Upper lobe of left lung (tissue), 6 donors: ENCODE measurements around the gene FOXP1. TPM values are rescaled to one million over a fixed set of nuclear protein-coding genes. Genes with fewer than 3 reads are reported as not detected.

Source experiments
- ATAC-seq, 2 donors: fragments of 200-7000 bp; cut with Tn5 transposase; one replicate each; pipeline ENCODE4 v1.9.1; 2022; ENCODE audit warnings: mild to moderate bottlenecking in 2 of 2, moderate library complexity in 2 of 2; ENCODE audit not compliant: low FRiP score in 2 of 2
- DNase-seq, 2 donors: peaks; one replicate each; pipeline ENCODE4 v3.0.0-alpha.2; 2019 to 2020
- H3K27ac ChIP-seq, 4 donors: fragments of 200-600 bp; sonication (generic); one replicate each; pipeline ENCODE4 v1.5.1; 2016 to 2019
- H3K27me3 ChIP-seq, 4 donors: fragments of 200-600 bp; sonication (generic); one replicate each; pipeline ENCODE4 v1.5.1; 2017 to 2019
- H3K36me3 ChIP-seq, 4 donors: fragments of 200-600 bp; sonication (generic); one replicate each; pipeline ENCODE4 v1.5.1; 2016 to 2019
- H3K4me1 ChIP-seq, 4 donors: fragments of 200-600 bp; sonication (generic); one replicate each; pipeline ENCODE4 v1.5.1; 2018 to 2019
- H3K4me3 ChIP-seq, 4 donors: fragments of 200-600 bp; sonication (generic); one replicate each; pipeline ENCODE4 v1.5.1; 2017 to 2019; ENCODE audit warnings: mild to moderate bottlenecking in 2 of 4, moderate library complexity in 1 of 4
- H3K9me3 ChIP-seq, 4 donors: fragments of 200-600 bp; sonication (generic); one replicate each; pipeline ENCODE4 v1.5.1; 2018 to 2019
- EP300 ChIP-seq, 4 donors: sonication (generic); formaldehyde crosslinking; IDR thresholded peaks; one replicate each; pipeline ENCODE4 v1.5.1; 2017; ENCODE audit warnings: antibody characterized with exemption in 4 of 4, control low read depth in 2 of 4
- POLR2A ChIP-seq, 4 donors: fragments of 450-650 bp; IDR thresholded peaks; one replicate each; pipeline ENCODE4 v1.5.1; 2016 to 2017; ENCODE audit warnings: antibody characterized with exemption in 4 of 4, mild to moderate bottlenecking in 2 of 4
- POLR2AphosphoS5 ChIP-seq, 2 donors: sonication (generic); formaldehyde crosslinking; IDR thresholded peaks; one replicate each; pipeline ENCODE4 v1.5.1; 2017; ENCODE audit warnings: antibody characterized with exemption in 2 of 2
- WGBS, 2 donors: methylation state at CpG; one replicate each; pipeline ENCODE4 v1.1.5; 2017 to 2018; 5-methylcytosine and 5-hydroxymethylcytosine counted together
- total RNA-seq, 6 donors: library from RNA; depleted of rRNA in 4 of 6; stranded (reverse); fragments of >200 nt in 4 of 6; gene quantifications; one replicate each; pipeline versions ENCODE4 v1.1.0 to v1.2.1, GENCODE V29; 2016 to 2021
- TF ChIP-seq, protein P1 (sequence below), 6 experiments: fragments of 450-650 bp in 4 of 6; fragments of 200-600 bp in 2 of 6; sonication (generic) in 2 of 6; IDR thresholded peaks; one replicate each; pipeline ENCODE4 v1.5.1; 2016 to 2019; ENCODE audit warnings: antibody characterized with exemption in 6 of 6
- donor health status: DM: no; HTN: no; CAD: no; lungs with moderate emphysema.
- donor health status: DM: no; HTN: yes; CAD: no; lungs with severe emphysema.

Gene FOXP1
- total RNA-seq, 6 donors from 2014 or later: 103 to 248 (median 134) TPM

DNA sequence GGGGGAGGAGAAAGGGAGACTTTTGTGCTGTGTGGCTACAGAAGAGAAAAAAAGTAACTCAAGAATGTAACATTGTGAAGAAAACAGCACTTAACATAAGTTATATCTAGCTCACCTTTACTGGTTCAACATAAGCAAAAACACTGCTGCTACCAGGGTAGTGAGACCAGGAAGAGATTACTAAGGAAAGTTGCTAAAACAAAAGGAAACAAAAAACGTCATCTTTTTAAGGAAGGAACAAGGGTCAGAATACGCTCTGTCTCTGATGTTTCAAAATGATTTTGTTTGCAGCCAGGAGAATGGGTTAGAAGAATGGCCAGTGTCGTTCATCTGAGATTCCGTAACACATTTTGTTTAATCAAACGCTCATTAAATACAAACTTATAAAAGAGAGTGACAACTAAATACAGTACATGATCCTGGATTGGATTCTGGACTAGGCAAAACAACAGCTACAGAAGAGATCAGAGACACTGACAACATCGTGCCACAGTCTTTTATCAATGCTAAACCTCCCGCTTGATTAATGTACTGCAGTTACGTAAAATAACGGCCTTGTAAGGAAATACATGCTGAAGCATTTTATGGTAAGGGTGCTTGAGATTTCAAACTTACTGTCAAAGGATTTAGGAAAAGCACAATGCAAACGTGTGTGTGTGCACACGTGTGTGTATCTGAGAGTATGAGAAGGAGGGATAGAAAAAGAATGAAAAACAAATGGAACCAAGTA lies 67.7 kb downstream of the FOXP1 start:
- WGBS, 2 donors: 35 to 43% methylated on average over 11 of the region's 11 CpGs
- Histone ChIP-seq H3K36me3 (no peaks in the 10 kb centered on the region), H3K4me3 (peak overlapping the region in 1 of 4 donors; percentile 17), H3K4me1 (peaks cover 8 to 27% (median 9%) of the 10 kb centered on the region in 4 donors), H3K27ac (peak overlapping the region in 3 of 4 donors; percentile 23 to 48 (median 35)), H3K9me3 (no peaks in the 10 kb centered on the region), H3K27me3 (no peaks in the 10 kb centered on the region)
- ATAC-seq: peak in 1 of 2 donors; percentile 74
- no peak for DNase-seq
- TF ChIP-seq, protein P1, sequence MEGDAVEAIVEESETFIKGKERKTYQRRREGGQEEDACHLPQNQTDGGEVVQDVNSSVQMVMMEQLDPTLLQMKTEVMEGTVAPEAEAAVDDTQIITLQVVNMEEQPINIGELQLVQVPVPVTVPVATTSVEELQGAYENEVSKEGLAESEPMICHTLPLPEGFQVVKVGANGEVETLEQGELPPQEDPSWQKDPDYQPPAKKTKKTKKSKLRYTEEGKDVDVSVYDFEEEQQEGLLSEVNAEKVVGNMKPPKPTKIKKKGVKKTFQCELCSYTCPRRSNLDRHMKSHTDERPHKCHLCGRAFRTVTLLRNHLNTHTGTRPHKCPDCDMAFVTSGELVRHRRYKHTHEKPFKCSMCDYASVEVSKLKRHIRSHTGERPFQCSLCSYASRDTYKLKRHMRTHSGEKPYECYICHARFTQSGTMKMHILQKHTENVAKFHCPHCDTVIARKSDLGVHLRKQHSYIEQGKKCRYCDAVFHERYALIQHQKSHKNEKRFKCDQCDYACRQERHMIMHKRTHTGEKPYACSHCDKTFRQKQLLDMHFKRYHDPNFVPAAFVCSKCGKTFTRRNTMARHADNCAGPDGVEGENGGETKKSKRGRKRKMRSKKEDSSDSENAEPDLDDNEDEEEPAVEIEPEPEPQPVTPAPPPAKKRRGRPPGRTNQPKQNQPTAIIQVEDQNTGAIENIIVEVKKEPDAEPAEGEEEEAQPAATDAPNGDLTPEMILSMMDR (IDR thresholded peaks at IDR 0.05): no peak
- no peak for TF ChIP-seq EP300 (IDR thresholded peaks at IDR 0.05)
- TF ChIP-seq POLR2AphosphoS5 (IDR thresholded peaks at IDR 0.05): no peak
- TF ChIP-seq POLR2A (IDR thresholded peaks at IDR 0.05): no peak

DNA sequence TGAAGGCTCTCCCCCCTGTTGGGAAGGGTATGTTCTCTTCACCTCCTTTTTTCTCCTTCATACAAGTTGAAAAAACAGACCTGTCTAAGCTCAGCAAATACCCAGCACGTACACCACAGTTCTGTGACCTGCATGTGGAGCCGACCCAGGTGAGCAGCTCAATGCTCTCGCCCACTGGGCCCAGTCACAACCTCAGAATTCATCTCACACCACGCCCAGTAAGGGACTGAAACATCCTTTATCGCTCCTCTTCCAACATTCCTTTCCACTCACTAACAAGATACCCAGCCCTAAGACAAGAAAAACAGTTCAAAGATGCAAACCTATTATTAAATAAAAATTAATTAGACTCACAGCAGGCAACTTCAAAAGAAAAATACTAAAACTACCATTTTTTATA lies 68.9 kb downstream of the FOXP1 start:
- 93 to 97% methylated on average over 5 of the region's 5 CpGs for WGBS, 2 donors
- H3K27ac ChIP-seq: no peak overlapping the region
- H3K36me3 ChIP-seq: no peaks in the 10 kb centered on the region
- H3K27me3 ChIP-seq: no peaks in the 10 kb centered on the region
- DNase-seq: no peak
- no peak for ATAC-seq
- H3K4me1 ChIP-seq: peaks cover 8 to 30% (median 9%) of the 10 kb centered on the region in 4 donors
- no peak overlapping the region for H3K4me3 ChIP-seq
- TF ChIP-seq POLR2A (IDR thresholded peaks at IDR 0.05) (no peak), EP300 (IDR thresholded peaks at IDR 0.05) (no peak), POLR2AphosphoS5 (IDR thresholded peaks at IDR 0.05) (no peak)
- TF ChIP-seq, protein P1 (IDR thresholded peaks at IDR 0.05): no peak
- H3K9me3 ChIP-seq: no peaks in the 10 kb centered on the region

DNA sequence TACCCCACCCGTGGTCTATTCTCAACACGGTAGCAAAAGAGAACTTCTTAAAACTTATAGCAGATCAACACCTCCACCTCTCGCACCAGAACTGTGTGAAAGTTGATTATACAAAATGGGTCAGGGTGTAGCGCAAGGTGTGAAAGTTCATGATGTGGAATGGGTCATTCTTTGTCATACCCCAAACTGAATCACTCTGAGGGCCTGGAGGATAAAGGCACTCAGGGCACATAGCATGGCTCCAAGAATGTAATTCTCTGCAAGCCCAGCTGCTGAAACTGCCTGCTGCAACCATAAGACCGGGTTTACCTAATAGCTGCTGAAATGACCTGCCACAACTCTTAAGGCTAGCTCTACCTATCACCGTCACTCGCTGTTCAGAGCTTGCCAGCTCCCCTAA lies 70.0 kb downstream of the FOXP1 start:
- no peak overlapping the region for H3K4me3 ChIP-seq
- WGBS, 2 donors: 85 to 91% methylated on average over 7 of the region's 7 CpGs
- no peaks in the 10 kb centered on the region for H3K27me3 ChIP-seq
- peaks cover 8 to 30% (median 9%) of the 10 kb centered on the region in 4 donors for H3K4me1 ChIP-seq
- DNase-seq: no peak
- no peaks in the 10 kb centered on the region for H3K9me3 ChIP-seq
- no peaks in the 10 kb centered on the region for H3K36me3 ChIP-seq
- ATAC-seq: no peak
- no peak overlapping the region for H3K27ac ChIP-seq
- TF ChIP-seq, protein P1 (IDR thresholded peaks at IDR 0.05): no peak
- TF ChIP-seq POLR2A (IDR thresholded peaks at IDR 0.05) (no peak), EP300 (IDR thresholded peaks at IDR 0.05) (no peak), POLR2AphosphoS5 (IDR thresholded peaks at IDR 0.05) (no peak)

DNA sequence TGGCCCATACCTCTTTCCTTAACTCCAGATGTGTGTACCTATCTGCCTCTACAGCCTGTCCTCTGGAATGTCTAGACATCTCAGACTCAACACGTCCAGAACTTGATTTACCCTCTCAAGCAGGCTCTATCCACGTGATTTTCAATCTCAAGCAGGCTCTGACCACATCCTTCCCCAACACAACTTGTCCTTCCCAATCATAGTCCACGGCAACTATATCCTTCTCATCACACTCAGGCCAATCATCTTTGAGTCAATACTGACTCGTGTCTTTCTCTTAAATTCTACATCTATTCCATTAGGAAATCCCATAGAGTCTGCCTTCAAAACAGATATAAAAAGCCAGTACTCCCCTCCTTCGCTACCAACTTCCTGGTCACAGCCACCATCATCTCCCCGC lies 70.4 kb downstream of the FOXP1 start:
- H3K9me3 ChIP-seq: no peaks in the 10 kb centered on the region
- H3K36me3 ChIP-seq: no peaks in the 10 kb centered on the region
- 67 to 75% methylated on average over 6 of the region's 6 CpGs for WGBS, 2 donors
- no peak for DNase-seq
- H3K4me3 ChIP-seq: no peak overlapping the region
- ATAC-seq: no peak
- peaks cover 8 to 30% (median 9%) of the 10 kb centered on the region in 4 donors for H3K4me1 ChIP-seq
- no peak for TF ChIP-seq POLR2A (IDR thresholded peaks at IDR 0.05)
- no peak for TF ChIP-seq POLR2AphosphoS5 (IDR thresholded peaks at IDR 0.05)
- TF ChIP-seq, protein P1 (IDR thresholded peaks at IDR 0.05): no peak
- TF ChIP-seq EP300 (IDR thresholded peaks at IDR 0.05): no peak
- H3K27ac ChIP-seq: peak overlapping the region in 1 of 4 donors; percentile 15
- H3K27me3 ChIP-seq: no peaks in the 10 kb centered on the region

DNA sequence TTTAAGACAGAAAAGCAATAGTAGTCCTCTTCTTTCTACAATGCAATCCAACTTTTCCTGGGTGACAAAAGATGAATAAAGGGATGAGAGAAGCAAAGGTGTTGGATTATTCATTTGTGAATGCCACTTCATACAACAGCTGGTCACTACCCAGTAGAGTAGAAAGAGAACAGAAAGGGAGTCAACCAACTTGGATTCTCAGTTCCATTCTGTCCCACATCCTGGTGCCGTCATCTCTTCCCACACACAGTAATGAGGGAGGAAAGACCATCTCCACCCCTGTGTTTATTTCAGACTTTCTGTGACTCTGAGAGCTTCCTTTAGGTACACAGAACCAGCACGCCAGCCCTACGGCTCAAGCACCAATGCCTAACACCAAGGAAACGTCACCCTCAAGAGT lies 71.0 kb downstream of the FOXP1 start:
- H3K27ac ChIP-seq: peak overlapping the region in 2 of 4 donors; percentile 18 to 37
- H3K4me3 ChIP-seq: no peak overlapping the region
- ATAC-seq (no peak), DNase-seq (no peak)
- no peaks in the 10 kb centered on the region for H3K36me3 ChIP-seq
- no peaks in the 10 kb centered on the region for H3K9me3 ChIP-seq
- TF ChIP-seq POLR2AphosphoS5 (IDR thresholded peaks at IDR 0.05): no peak
- TF ChIP-seq, protein P1 (IDR thresholded peaks at IDR 0.05): no peak
- no peak for TF ChIP-seq EP300 (IDR thresholded peaks at IDR 0.05)
- no peak for TF ChIP-seq POLR2A (IDR thresholded peaks at IDR 0.05)
- WGBS, 2 donors: 71 to 88% methylated on average over 4 of the region's 4 CpGs
- no peaks in the 10 kb centered on the region for H3K27me3 ChIP-seq
- peaks cover 8 to 30% (median 9%) of the 10 kb centered on the region in 4 donors for H3K4me1 ChIP-seq
